ENCODE data around the gene PLSCR1. TPM values are rescaled to one million over a fixed set of nuclear protein-coding genes. Genes with fewer than 3 reads are reported as not detected.

The PLSCR1 gene
- total RNA-seq, 2 donors from 2014 or later: 35.0 to 90.1 TPM

GRCh38 chr3:146470425-146470990 is 73.9 kb downstream of the PLSCR1 start:
- H3K4me3 ChIP-seq: no peak overlapping the region
- no peaks in the 10 kb centered on the region for H3K9me3 ChIP-seq
- 81% methylated on average over 9 of the region's 9 CpGs for WGBS
- H3K36me3 ChIP-seq: no peaks in the 10 kb centered on the region
- H3K27me3 ChIP-seq (replicated peaks; ENCODE audit: insufficient read depth): no peaks in the 10 kb centered on the region
- no peak for TF ChIP-seq CTCF (IDR thresholded peaks at IDR 0.05)
- TF ChIP-seq POLR2A (IDR thresholded peaks at IDR 0.05): no peak
- no peak for TF ChIP-seq POLR2AphosphoS5 (IDR thresholded peaks at IDR 0.05)
- peak overlapping the region in 1 of 2 donors; percentile 82 for H3K27ac ChIP-seq
- intact Hi-C loops (cut with DNase I): no loop called here
- no peak for DNase-seq (ENCODE audit: low spot score)
- H3K4me1 ChIP-seq (replicated peaks): no peaks in the 10 kb centered on the region

GRCh38 chr3:146469150-146470017 is 75.0 kb downstream of the PLSCR1 start, which contains the start of gene PLSCR2:
TSS of gene PLSCR2 (minus strand) at chr3:146469561. CDS start at chr3:146459904, 9,657 bp downstream.
- H3K27me3 ChIP-seq (replicated peaks; ENCODE audit: insufficient read depth): no peaks in the 10 kb centered on the region
- H3K27ac ChIP-seq: peak within 1 kb of the TSS; percentile 80 to 82
- TF ChIP-seq POLR2A (IDR thresholded peaks at IDR 0.05) (peak; percentile 47), POLR2AphosphoS5 (IDR thresholded peaks at IDR 0.05) (peak; percentile 15), CTCF (IDR thresholded peaks at IDR 0.05) (no peak)
- peak; percentile 28 for DNase-seq (ENCODE audit: low spot score)
- H3K4me1 ChIP-seq (replicated peaks): no peaks in the 10 kb centered on the region
- intact Hi-C loops (cut with DNase I): no loop called here
- H3K36me3 ChIP-seq: no peaks in the 10 kb centered on the region
- peak within 1 kb of the TSS; percentile 42 to 48 for H3K4me3 ChIP-seq
- WGBS: 23% methylated on average over 51 of the region's 51 CpGs
- H3K9me3 ChIP-seq: no peaks in the 10 kb centered on the region

- peak overlapping the region in 1 of 2 donors; percentile 42 for H3K4me3 ChIP-seq
- no peaks in the 10 kb centered on the region for H3K27me3 ChIP-seq (replicated peaks; ENCODE audit: insufficient read depth)
- DNase-seq (ENCODE audit: low spot score): no peak
- H3K9me3 ChIP-seq: no peaks in the 10 kb centered on the region
- H3K4me1 ChIP-seq (replicated peaks): no peaks in the 10 kb centered on the region
- peak overlapping the region; percentile 80 to 82 for H3K27ac ChIP-seq
- no peak for TF ChIP-seq CTCF (IDR thresholded peaks at IDR 0.05)
- no peak for TF ChIP-seq POLR2AphosphoS5 (IDR thresholded peaks at IDR 0.05)
- TF ChIP-seq POLR2A (IDR thresholded peaks at IDR 0.05): no peak
- intact Hi-C loops (cut with DNase I): no loop called here
- no peaks in the 10 kb centered on the region for H3K36me3 ChIP-seq
- 62% methylated on average over 10 of the region's 10 CpGs for WGBS
Observed at GRCh38 chr3:146468671-146469149, 75.7 kb downstream of the PLSCR1 start.

- Histone ChIP-seq H3K27ac (peak overlapping the region in 1 of 2 donors; percentile 82), H3K36me3 (no peaks in the 10 kb centered on the region), H3K27me3 (replicated peaks; ENCODE audit: insufficient read depth) (no peaks in the 10 kb centered on the region), H3K4me3 (no peak overlapping the region), H3K4me1 (replicated peaks) (no peaks in the 10 kb centered on the region), H3K9me3 (no peaks in the 10 kb centered on the region)
- TF ChIP-seq CTCF (IDR thresholded peaks at IDR 0.05) (no peak), POLR2A (IDR thresholded peaks at IDR 0.05) (no peak), POLR2AphosphoS5 (IDR thresholded peaks at IDR 0.05) (no peak)
- intact Hi-C loops (cut with DNase I): no loop called here
- WGBS: 18% methylated on average over 4 of the region's 4 CpGs
- DNase-seq (ENCODE audit: low spot score): peak; percentile 7
Observed at GRCh38 chr3:146468234-146468633, 76.2 kb downstream of the PLSCR1 start.

All from prostate gland (tissue), 2 donors.